HG03520 (cell line): Measurements from ENCODE around the gene NCKAP5L.
A peak's percentile ranks its signal among the peaks of the same experiment; 100 is the strongest.
"Not testable (repeated sequence)": the region's sequence is repeated elsewhere in the genome, so short reads cannot be mapped to it uniquely, and the experiment has no call there.

Experiments
- ATAC-seq: cut with Tn5 transposase; IDR thresholded peaks from one replicate; pipeline ENCODE4 v1.9.1; 2021; ENCODE audit warnings: mild to moderate bottlenecking, moderate library complexity; ENCODE audit not compliant: unreplicated experiment

Gene NCKAP5L, protein sequence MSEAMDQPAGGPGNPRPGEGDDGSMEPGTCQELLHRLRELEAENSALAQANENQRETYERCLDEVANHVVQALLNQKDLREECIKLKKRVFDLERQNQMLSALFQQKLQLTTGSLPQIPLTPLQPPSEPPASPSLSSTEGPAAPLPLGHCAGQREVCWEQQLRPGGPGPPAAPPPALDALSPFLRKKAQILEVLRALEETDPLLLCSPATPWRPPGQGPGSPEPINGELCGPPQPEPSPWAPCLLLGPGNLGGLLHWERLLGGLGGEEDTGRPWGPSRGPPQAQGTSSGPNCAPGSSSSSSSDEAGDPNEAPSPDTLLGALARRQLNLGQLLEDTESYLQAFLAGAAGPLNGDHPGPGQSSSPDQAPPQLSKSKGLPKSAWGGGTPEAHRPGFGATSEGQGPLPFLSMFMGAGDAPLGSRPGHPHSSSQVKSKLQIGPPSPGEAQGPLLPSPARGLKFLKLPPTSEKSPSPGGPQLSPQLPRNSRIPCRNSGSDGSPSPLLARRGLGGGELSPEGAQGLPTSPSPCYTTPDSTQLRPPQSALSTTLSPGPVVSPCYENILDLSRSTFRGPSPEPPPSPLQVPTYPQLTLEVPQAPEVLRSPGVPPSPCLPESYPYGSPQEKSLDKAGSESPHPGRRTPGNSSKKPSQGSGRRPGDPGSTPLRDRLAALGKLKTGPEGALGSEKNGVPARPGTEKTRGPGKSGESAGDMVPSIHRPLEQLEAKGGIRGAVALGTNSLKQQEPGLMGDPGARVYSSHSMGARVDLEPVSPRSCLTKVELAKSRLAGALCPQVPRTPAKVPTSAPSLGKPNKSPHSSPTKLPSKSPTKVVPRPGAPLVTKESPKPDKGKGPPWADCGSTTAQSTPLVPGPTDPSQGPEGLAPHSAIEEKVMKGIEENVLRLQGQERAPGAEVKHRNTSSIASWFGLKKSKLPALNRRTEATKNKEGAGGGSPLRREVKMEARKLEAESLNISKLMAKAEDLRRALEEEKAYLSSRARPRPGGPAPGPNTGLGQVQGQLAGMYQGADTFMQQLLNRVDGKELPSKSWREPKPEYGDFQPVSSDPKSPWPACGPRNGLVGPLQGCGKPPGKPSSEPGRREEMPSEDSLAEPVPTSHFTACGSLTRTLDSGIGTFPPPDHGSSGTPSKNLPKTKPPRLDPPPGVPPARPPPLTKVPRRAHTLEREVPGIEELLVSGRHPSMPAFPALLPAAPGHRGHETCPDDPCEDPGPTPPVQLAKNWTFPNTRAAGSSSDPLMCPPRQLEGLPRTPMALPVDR (N-terminal part only)

GRCh38 chr12:49828133-49829091 is at the start of gene NCKAP5L:
Gene NCKAP5L (minus strand): TSS chr12:49828413. CDS start chr12:49804044, 24,369 bp downstream.
- peak; percentile 82 for ATAC-seq

- no peak for ATAC-seq
Measured at GRCh38 chr12:49877066-49877465, 48.9 kb upstream of the NCKAP5L start.

GRCh38 chr12:49876070-49876469 is 47.9 kb upstream of the NCKAP5L start:
- no peak for ATAC-seq

- no peak for ATAC-seq
Measured at GRCh38 chr12:49875115-49875720, 47.0 kb upstream of the NCKAP5L start.

DNA sequence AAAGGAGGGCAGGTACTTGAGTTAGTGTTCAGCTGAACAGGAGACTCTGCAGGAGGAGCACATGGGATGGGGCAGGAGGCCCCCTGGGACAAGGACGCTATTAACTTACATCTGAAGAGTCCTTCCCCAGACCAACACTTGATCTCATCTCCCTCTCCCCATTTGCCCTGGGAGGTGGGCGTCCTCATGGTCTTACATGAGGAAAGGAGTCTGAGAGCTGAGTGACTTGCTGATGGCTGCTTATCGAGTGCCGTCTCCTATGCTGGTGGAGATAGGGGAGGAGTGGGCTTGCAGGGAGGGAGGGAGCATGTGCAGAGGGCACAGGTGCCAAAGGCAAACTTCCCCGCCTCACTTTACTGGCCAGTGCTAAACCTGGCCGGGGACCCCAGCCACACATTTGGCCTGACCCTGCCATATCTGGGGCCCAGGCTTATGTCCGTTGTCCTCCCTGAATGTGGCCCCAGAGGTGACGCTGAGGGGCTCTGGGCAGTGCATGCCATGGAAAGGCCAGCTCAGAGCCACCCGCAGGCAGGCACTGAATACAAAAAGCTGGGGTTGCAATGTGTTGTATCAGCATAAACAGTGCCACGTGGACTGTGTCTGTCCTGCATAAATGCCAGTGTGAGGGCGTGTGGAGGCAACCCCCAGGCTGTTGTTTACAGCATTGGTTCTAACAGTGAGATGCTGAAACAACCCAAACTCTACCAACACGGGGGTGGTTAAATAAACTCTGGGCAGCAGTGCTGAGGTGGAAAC is 46.1 kb upstream of the NCKAP5L start:
- ATAC-seq: no peak

GRCh38 chr12:49873361-49873934 is 45.2 kb upstream of the NCKAP5L start:
- ATAC-seq: no peak

- ATAC-seq: no peak
Measured at GRCh38 chr12:49872781-49873181, 44.6 kb upstream of the NCKAP5L start.

- ATAC-seq: no peak
Measured at GRCh38 chr12:49872381-49872780, 44.2 kb upstream of the NCKAP5L start.

DNA sequence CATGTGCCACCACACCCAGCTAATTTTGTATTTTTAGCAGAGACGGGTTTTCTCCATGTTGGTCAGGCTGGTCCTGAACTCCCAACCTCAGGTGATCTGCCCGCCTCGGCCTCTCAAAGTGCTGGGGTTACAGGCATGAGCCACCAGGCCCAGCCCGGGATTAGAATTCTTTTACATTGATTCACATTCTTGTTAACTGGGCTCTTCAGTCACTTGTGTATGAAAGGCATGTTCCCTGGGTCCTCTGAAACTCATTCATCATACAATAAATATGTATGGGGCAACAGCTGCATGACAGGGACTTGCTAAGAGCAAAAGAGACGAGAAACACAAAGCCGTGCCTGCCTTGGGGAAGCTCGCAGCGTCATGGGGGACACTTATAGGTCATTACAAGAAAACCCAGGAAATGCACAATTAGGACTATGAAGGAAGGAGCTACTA is 43.6 kb upstream of the NCKAP5L start:
- ATAC-seq: not testable (repeated sequence)

DNA sequence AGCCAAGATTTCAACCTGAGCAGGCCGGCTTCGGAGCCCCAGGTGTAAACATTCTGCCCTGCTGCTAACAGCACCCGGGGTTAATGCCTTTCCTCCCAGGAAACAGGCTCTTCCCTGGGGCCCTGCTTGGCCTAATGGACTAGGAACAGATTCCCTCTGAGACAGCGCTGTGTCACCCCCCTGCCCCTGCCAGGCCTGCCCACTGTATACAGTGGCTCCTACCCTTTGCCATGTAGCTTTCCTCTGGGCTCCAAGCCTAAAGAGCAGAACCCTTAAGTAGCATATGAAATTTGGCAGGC is 43.0 kb upstream of the NCKAP5L start:
- no peak for ATAC-seq

- ATAC-seq: no peak
Measured at GRCh38 chr12:49870501-49871262, 42.5 kb upstream of the NCKAP5L start.

DNA sequence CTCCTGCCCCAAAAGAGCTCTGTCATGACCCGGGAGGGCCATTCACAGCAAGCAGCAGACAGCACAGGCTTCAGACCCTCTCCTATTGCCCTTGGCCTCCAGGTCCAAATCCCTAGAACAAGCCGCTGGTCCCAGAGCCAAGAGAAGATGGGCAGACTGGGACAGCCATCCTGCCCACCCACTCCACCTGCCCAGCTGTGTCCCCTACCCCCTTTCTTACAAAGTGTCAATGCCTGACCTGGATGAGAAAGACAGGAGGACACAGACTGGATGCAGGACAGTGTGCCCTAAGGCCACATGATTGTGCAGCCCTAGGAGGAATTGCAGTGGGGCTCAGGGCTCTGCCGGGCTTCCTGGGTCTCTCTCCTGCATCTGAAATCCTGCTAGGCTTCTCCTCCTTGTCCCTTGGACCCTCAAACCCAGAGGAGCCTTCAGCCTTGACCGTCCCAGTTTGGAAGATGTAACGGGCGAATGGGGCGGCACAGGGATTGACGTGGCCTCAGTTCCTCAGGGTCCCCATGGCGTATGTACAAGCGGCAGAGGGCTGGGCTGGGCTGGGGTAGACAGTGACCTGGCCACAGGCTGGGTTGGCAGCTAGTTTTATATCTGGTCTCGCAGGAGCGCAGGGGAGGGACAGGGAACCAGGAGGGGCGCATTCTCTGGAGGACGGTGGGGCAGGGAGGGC is 41.7 kb upstream of the NCKAP5L start:
- no peak for ATAC-seq

DNA sequence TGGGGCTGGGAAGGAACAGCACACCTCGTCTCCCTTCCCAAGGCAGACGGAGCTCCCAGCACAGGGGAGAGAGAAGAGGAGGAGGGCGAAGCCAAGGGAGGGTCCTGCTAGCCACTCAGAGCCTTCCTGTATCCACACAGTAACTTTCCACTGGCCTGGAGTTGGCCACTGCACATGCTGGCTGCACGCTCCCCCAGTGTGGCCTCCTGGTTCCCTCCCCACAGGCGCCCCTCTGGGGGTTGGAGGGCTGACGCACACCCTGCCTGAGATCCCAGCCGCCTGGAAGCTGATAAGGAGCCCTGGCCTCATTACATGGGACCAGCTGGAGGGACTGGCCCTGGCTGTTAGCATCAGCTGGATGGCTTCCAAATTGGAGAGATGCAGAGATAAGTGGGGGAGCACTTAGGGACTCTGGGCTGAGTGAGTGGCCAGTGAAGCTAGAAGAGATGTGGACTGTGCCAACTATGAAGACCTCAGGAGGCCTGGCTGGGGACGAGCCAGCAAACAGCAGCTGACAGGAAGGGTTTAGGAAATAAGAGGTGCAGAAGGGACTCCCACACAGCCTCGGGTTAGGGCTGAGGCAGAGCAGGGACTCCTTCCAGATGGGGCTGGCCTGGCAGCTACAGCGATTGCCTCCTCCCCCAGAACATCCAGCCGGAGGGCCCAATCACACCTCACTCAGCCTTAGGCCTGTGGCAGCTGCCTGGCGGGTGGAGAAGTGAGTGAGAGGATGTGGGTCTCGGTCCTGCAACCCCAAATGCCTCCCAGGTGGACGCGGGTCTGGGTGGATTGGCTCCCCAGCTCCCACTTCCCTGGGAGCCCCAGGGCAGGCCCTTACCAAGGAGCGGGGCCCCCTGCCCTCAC is 41.0 kb upstream of the NCKAP5L start:
- ATAC-seq: no peak

DNA sequence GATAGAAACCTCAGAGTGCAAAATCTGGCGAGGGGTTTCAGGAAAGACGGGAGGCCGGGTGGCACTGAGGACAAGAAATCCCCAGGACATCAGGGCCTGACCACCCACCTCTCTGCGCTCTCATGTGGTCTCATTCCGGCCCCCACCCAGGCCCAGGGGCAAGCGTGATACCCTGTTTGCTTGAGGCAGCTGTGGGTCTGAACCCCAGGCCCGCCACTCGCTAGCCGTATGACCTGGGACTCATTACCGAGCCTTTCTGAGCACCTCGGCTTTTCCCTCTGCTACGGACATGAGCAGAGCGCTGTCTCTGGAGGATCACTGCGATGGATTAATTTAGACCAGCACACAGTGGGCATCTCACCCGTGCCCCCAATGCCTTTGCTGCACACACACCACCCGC is 40.2 kb upstream of the NCKAP5L start:
- ATAC-seq: no peak

DNA sequence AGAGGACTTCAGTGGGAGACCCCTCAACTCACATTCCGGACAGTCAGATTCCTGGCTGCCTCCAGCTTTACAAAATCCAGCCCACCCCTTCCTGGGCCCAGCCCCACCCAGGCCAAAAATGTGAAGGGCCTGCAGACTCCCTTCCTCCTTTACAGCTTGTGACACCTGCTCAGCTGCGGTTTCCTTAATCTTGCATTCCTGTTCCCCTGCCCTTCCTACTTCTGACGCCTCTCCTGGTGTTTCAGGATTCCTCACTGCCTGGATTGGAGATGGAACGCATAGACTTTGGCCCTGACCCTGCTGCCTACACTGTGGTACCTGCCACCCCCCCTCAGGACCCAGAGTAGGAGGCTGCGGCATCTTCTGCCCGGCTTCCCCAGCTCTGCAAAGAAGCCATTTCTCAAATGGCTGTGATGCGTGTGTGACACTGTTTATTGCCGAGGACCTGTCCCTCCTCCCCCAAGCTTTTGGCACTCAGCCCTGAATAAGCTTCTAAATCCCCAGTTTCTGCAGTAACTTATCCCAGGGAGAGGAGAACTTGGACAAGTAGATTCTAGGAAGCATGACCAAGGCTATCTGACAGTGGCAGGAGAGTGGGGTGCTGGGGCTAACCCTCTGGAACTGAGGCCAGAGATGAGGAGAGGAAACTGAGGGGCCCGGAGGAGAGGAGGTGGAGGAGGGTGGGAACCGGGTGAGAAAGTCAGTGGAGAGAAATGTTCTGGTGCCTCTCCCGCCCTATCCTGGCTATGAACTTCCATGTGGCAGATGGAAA is 39.5 kb upstream of the NCKAP5L start:
- no peak for ATAC-seq
